Upper lobe of right lung (tissue), 1 donor: ENCODE data around the gene CTBP2. TPM values are rescaled to one million over a fixed set of nuclear protein-coding genes. Genes with fewer than 3 reads are reported as not detected.

Experiments used
- ATAC-seq: fragments of 200-7000 bp; cut with Tn5 transposase; one replicate; pipeline ENCODE4 v1.9.1; 2020; ENCODE audit warnings: mild to moderate bottlenecking, moderate library complexity
- DNase-seq: peaks from one replicate; pipeline ENCODE4 v3.0.0-alpha.2; 2020
- H3K27ac ChIP-seq: fragments of 200-600 bp; one replicate; pipeline ENCODE4 v1.8.0; 2022
- H3K27me3 ChIP-seq: fragments of 200-600 bp; one replicate; pipeline ENCODE4 v1.8.0; 2022; ENCODE audit warnings: mild to moderate bottlenecking
- H3K36me3 ChIP-seq: fragments of 200-600 bp; one replicate; pipeline ENCODE4 v1.8.0; 2022
- H3K4me1 ChIP-seq: fragments of 200-600 bp; one replicate; pipeline ENCODE4 v1.8.0; 2022
- H3K4me3 ChIP-seq: fragments of 200-600 bp; one replicate; pipeline ENCODE4 v1.8.0; 2022; ENCODE audit warnings: mild to moderate bottlenecking
- H3K9me3 ChIP-seq: fragments of 200-600 bp; one replicate; pipeline ENCODE4 v1.8.0; 2022
- intact Hi-C: fragments of 100-400 bp; cut with DNase I; formaldehyde crosslinking; loops from one replicate; pipeline ENCODE4 v1.11.0; 2022
- total RNA-seq: library from RNA; stranded (reverse); fragmentation: NEBNext Ultra II Directional; extraction: Animal tissue kit (Norgen Biotek cat#: 25700); gene quantifications from one replicate; pipeline ENCODE4 v1.2.1, GENCODE V29; 2021
- TF ChIP-seq, protein P1 (sequence below): fragments of 200-600 bp; IDR thresholded peaks from one replicate; pipeline ENCODE4 v1.8.0; 2022; ENCODE audit warnings: antibody characterized with exemption
- donor health status: DM: no; HTN: yes; CAD: no; lungs with severe emphysema.

Gene CTBP2
- total RNA-seq, 1 donor from 2014 or later: 66.7 TPM

DNA sequence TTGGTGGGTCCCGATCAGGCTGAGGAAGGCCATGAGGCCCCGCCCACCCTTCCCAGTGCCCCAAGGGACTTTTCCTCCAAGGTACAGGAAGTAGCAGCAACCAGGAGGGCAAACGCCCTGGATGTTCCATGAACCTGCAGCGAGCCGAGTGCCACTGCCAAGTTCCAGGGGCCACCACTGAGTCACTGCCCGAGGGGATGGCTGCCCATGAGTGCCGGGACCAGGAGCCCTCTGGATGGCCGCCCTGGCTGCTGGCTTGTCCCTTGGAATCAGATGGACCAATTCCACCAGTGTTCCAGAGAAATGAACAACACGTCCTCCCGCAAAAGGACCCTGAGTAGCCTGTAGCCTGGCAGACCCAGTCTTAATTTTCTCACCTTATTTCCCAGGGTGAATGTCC is 144.2 kb downstream of the CTBP2 start:
- no peak for ATAC-seq
- intact Hi-C loops: no loop called here
- Histone ChIP-seq H3K36me3 (no peaks in the 10 kb centered on the region), H3K9me3 (no peaks in the 10 kb centered on the region), H3K27ac (peak overlapping the region; percentile 51), H3K4me1 (peaks cover 43% of the 10 kb centered on the region), H3K27me3 (no peaks in the 10 kb centered on the region), H3K4me3 (no peak overlapping the region)
- TF ChIP-seq, protein P1, sequence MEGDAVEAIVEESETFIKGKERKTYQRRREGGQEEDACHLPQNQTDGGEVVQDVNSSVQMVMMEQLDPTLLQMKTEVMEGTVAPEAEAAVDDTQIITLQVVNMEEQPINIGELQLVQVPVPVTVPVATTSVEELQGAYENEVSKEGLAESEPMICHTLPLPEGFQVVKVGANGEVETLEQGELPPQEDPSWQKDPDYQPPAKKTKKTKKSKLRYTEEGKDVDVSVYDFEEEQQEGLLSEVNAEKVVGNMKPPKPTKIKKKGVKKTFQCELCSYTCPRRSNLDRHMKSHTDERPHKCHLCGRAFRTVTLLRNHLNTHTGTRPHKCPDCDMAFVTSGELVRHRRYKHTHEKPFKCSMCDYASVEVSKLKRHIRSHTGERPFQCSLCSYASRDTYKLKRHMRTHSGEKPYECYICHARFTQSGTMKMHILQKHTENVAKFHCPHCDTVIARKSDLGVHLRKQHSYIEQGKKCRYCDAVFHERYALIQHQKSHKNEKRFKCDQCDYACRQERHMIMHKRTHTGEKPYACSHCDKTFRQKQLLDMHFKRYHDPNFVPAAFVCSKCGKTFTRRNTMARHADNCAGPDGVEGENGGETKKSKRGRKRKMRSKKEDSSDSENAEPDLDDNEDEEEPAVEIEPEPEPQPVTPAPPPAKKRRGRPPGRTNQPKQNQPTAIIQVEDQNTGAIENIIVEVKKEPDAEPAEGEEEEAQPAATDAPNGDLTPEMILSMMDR: no peak
- no peak for DNase-seq

DNA sequence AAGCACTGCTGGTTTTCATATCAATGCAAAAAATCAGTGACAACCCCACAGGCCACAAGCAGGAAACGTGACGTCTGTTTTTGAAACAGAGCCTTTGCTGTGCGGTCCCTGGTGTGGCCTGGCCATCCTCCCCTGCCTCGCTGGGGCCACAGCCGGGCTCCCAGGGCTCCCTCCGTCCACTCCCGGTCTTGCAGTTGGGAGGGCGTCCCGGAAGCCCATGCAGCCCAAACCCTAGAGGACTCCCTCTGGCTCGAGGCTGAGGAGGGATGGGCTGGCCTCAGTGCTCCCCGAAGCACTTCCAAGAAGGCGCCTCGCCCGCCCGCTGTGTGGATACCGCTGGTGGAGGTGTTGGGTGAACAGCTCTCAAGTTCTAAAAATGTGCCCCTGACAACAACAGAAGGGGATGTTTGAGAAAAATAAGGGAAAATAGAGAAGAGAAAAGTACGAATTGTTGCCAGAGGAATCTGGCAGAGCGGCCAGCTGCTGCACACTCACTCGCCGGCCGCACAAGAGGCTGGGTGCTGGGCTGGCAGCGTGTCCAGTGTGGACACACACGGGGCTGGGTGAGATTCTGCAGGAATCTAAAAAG is 144.9 kb downstream of the CTBP2 start:
- TF ChIP-seq, protein P1: no peak
- Histone ChIP-seq H3K27ac (peak overlapping the region; percentile 51), H3K27me3 (no peaks in the 10 kb centered on the region), H3K4me1 (peaks cover 43% of the 10 kb centered on the region), H3K4me3 (no peak overlapping the region), H3K9me3 (no peaks in the 10 kb centered on the region), H3K36me3 (no peaks in the 10 kb centered on the region)
- intact Hi-C loops: no loop called here
- DNase-seq (no peak), ATAC-seq (peak; percentile 36)

DNA sequence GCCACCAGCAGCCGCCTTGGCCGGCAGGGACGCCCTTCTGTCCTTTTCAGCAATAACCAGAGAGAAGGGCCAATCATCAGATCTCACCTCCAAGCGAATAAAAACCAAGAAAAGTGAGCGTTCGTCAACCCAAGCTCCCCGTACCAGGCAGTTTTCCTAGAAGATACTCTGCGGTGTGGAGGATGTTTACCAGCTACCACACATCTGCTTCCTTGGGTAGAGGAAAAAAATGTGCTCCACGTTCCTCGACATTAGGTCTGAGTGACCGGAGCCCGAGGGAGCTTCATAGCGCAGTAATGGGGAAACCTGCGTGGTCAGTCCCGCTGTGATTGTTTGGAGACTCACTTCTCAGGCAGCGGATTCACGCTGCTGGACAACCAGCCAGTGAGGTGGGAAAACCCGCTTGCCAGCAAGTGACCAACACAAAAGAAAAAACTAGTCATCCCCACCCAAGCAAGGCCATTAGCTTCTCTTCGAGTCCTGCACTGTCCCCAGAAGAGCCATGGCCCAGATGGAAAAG is 145.5 kb downstream of the CTBP2 start:
- Histone ChIP-seq H3K27me3 (no peaks in the 10 kb centered on the region), H3K9me3 (no peaks in the 10 kb centered on the region), H3K27ac (peak overlapping the region; percentile 51), H3K4me1 (peaks cover 43% of the 10 kb centered on the region), H3K36me3 (no peaks in the 10 kb centered on the region), H3K4me3 (no peak overlapping the region)
- intact Hi-C loops: no loop called here
- DNase-seq (no peak), ATAC-seq (no peak)
- TF ChIP-seq, protein P1: no peak

DNA sequence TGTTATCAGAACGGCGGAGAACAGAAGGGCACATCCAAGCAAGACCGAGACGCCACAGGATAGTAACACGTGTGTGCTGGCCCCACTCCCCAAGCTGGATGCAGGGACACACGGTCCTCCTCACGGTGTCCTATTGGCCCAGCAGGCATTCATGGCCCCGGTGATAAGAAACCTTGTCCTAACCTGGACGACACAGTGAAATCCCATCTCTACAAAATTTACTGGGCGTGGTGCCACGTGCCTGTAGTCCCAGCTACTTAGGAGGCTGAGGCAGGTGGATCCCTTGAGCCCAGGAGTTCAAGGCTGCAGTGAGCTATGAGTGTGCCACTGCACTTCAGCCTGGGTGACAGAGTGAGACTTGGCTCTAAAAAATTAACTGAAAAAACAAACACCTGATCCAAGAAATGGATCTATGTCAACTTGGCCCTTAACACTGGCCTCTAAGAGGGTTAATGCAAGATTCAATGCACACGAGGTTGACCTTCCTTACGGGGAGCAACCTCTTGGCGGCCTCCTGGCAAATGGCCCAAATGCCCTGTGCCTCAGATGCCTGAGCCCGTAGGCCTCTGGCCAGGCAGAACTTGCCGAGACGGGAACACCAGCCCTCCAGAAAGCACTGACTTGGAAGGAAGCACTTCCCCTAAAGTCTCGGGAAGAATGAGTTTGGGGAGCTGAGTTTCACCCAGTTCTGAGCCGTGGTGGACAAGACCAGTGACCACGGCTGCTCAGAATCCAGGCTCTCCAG is 146.1 kb downstream of the CTBP2 start:
- peaks cover 43% of the 10 kb centered on the region for H3K4me1 ChIP-seq
- ATAC-seq (peak; percentile 22), DNase-seq (no peak)
- no peaks in the 10 kb centered on the region for H3K36me3 ChIP-seq
- TF ChIP-seq, protein P1: no peak
- no peak overlapping the region for H3K4me3 ChIP-seq
- intact Hi-C loops: no loop called here
- H3K27me3 ChIP-seq: no peaks in the 10 kb centered on the region
- no peaks in the 10 kb centered on the region for H3K9me3 ChIP-seq
- no peak overlapping the region for H3K27ac ChIP-seq

DNA sequence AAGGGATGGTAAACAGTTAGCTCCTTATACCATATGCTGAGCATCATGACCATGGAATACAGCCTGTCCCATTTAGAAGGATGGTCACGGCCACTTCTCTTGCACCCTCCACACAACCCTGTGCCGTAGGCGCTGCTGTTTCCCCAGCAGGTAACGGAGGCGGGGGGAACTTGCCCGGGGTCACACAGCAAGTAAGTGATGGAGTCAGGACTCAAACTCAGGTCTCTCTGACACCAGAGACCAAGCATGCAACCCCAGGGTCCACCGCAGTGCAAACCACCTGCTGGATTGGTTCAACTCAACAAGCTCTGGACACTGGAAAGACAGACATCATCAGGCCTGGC is 146.9 kb downstream of the CTBP2 start:
- peaks cover 39% of the 10 kb centered on the region for H3K4me1 ChIP-seq
- H3K27me3 ChIP-seq: no peaks in the 10 kb centered on the region
- TF ChIP-seq, protein P1: no peak
- intact Hi-C loops: no loop called here
- H3K4me3 ChIP-seq: no peak overlapping the region
- DNase-seq (no peak), ATAC-seq (no peak)
- H3K27ac ChIP-seq: no peak overlapping the region
- H3K36me3 ChIP-seq: no peaks in the 10 kb centered on the region
- H3K9me3 ChIP-seq: no peaks in the 10 kb centered on the region
